Measurements from ENCODE around the gene SEMA7A. TPM values are rescaled to one million over a fixed set of nuclear protein-coding genes. Genes with fewer than 3 reads are reported as not detected.

The SEMA7A gene
- total RNA-seq, 4 donors from 2014 or later = 0.20 to 5.6 (median 3.1) TPM

DNA sequence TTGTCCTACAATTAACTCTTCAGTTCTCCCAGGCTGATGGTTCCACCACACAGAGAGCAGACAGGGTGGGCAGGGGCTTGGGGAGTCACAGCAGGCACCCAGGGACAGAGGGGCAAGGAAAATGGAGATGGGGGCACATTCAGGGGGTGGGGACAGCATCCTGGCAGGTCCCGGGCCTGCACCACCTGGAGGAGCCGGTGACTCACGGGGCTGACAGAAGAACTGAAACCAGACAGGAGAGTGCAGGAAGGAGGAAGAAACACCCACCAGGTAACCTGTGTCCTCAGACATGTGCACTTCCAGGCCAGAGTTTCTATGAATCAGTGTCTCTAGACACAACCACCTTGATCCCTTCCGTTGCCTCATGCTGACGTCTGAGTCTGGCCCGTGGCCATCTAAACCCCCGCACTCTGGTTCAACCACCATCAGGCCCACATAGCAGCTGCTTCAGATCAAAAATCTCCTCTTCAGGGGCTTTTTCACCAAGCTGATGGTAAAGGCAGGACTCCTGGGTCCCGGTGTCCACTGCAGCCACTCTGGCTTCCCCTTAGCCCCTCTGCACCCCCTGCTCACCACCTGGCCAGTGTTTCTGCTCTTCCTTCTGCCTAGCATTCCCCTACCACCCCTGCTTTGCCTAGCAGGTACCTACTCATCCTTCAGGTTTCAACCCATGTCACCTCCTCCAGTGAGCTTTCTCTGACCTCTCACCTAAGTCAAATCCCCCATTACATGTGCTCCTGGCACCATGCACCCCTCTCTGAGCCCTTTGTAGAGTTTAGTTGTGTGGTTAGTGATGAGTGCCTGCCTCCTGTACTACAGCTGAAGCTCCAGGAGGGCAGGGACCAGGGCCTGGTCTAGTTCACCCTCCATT lies 49.8 kb downstream of the SEMA7A start:
- Histone ChIP-seq H3K27me3 (no peaks in the 10 kb centered on the region), H3K9me3 (no peaks in the 10 kb centered on the region), H3K4me3 (no peak overlapping the region), H3K27ac (peak overlapping the region in 2 of 4 donors; percentile 9 to 21), H3K36me3 (no peaks in the 10 kb centered on the region), H3K4me1 (peaks cover 0 to 10% (median 0%) of the 10 kb centered on the region in 4 donors)
- DNase-seq = no peak
- TF ChIP-seq EP300 (IDR thresholded peaks at IDR 0.05; ENCODE audit: low read depth) (no peak), CTCF (IDR thresholded peaks at IDR 0.05) (no peak), POLR2A (IDR thresholded peaks at IDR 0.05) (no peak), POLR2AphosphoS5 (IDR thresholded peaks at IDR 0.05) (no peak)
- intact Hi-C loops (cut with DNase I; ENCODE audit: low total_unique reads) = loop anchor here (10.0 kb wide), 1 partner anchor 241 kb away; no protein-coding TSS in a partner anchor
- in situ Hi-C loops (cut with MboI; ENCODE audit: low pct_ligation_motif_present in 1 of 4, low pct_unique_long_range_greater_than_20kb in 1 of 4, low sequenced_read_pairs in 3 of 4) = loop anchor here in 3 of 4 donors (5.0 to 25.0 kb wide), 2 partner anchors 53 to 378 kb away; no protein-coding TSS in a partner anchor
- 67 to 80% methylated on average over 1 to 8 of the region's 8 CpGs for WGBS, 2 donors (ENCODE audit: low coverage in 1 of 2)

DNA sequence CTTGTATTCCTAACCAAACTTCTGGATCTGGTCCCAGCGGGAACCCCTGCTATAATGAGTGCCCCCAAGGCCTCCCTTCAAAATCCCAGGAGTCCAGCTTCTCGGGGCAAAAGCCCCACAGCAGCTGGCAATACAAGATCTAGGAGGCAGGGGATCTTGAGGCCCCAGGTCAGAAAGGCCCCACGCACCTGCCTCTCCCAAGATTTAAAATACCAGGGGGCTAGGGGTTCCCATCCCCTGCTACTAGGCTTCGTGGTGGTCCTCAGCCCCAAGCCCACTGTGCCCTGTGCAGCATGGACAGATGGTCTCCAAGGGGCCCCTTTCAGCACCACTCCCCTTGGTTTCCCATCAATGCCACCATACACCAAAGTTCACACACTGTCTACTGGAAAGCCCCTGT lies 50.5 kb downstream of the SEMA7A start:
- TF ChIP-seq POLR2AphosphoS5 (IDR thresholded peaks at IDR 0.05) (no peak), EP300 (IDR thresholded peaks at IDR 0.05; ENCODE audit: low read depth) (no peak), CTCF (IDR thresholded peaks at IDR 0.05) (no peak), POLR2A (IDR thresholded peaks at IDR 0.05) (no peak)
- Histone ChIP-seq H3K9me3 (no peaks in the 10 kb centered on the region), H3K36me3 (no peaks in the 10 kb centered on the region), H3K4me3 (no peak overlapping the region), H3K27me3 (no peaks in the 10 kb centered on the region), H3K27ac (no peak overlapping the region), H3K4me1 (peaks cover 0 to 10% (median 0%) of the 10 kb centered on the region in 4 donors)
- no peak for DNase-seq
- WGBS, 2 donors (ENCODE audit: low coverage in 1 of 2) = 81% methylated on average over 4 of the region's 4 CpGs; no CpG with 5 or more reads in 1 of the 2 donors
- in situ Hi-C loops (cut with MboI; ENCODE audit: low pct_ligation_motif_present in 1 of 4, low pct_unique_long_range_greater_than_20kb in 1 of 4, low sequenced_read_pairs in 3 of 4) = loop anchor here in 3 of 4 donors (5.0 to 25.0 kb wide), 2 partner anchors 54 to 379 kb away; no protein-coding TSS in a partner anchor
- intact Hi-C loops (cut with DNase I; ENCODE audit: low total_unique reads) = loop anchor here (10.0 kb wide), 1 partner anchor 242 kb away; no protein-coding TSS in a partner anchor

DNA sequence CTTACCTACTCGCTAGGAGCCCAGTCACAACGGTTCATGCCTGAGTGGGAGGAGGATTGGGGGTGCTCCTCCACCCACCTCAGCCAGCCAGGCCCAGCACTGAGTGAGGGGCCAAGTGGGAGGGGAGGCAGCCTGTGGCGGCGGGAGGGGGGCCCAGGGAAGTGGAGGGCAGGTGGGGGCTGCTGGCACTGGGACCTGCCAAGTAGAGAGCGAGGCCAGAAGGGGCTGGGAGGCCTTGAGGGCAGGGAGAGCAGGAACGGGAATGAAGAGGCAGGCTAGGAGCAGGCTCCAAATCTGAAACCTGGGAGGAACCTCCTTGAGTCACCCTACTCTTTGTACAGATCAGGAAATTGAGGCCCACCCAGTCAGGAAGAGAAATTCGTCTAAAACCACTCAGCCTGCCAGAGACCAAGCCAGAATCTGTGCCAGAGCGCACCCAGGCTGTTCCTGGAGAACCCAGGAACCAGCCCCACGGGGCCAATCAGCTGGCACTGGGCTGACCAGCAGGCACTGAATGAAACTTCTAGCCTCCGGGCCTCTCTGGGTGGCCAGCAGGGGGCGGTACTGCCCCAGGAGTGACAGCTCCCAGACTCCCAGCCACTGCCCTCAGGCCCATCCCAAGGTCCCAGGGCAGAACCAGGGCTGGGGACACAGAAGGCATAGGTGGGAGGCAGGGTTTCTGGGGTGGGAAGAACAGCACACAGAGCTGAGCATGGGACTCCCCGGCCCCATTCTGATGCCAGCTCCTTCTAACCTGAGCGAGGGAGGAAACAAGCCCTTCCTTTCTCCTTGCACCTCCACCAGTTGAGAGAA lies 51.5 kb downstream of the SEMA7A start:
- Histone ChIP-seq H3K9me3 (no peaks in the 10 kb centered on the region), H3K27me3 (no peaks in the 10 kb centered on the region), H3K4me1 (peaks cover 0 to 10% (median 0%) of the 10 kb centered on the region in 4 donors), H3K36me3 (no peaks in the 10 kb centered on the region), H3K27ac (no peak overlapping the region), H3K4me3 (no peak overlapping the region)
- intact Hi-C loops (cut with DNase I; ENCODE audit: low total_unique reads) = loop anchor here (10.0 kb wide), 1 partner anchor 243 kb away; no protein-coding TSS in a partner anchor
- peak; percentile 87 for DNase-seq
- in situ Hi-C loops (cut with MboI; ENCODE audit: low pct_ligation_motif_present in 1 of 4, low pct_unique_long_range_greater_than_20kb in 1 of 4, low sequenced_read_pairs in 3 of 4) = loop anchor here in 3 of 4 donors (5.0 to 25.0 kb wide), 2 partner anchors 55 to 380 kb away; no protein-coding TSS in a partner anchor
- TF ChIP-seq POLR2AphosphoS5 (IDR thresholded peaks at IDR 0.05) = no peak
- peak; percentile 79 to 94 (median 89) for TF ChIP-seq CTCF (IDR thresholded peaks at IDR 0.05)
- WGBS, 2 donors (ENCODE audit: low coverage in 1 of 2) = 56% methylated on average over 10 of the region's 13 CpGs; no CpG with 5 or more reads in 1 of the 2 donors

Data from transverse colon (tissue), 4 donors.